IMR-90 (cell line): ENCODE data around the gene TEX261. TPM values are rescaled to one million over a fixed set of nuclear protein-coding genes. Genes with fewer than 3 reads are reported as not detected.

Source experiments
- ATAC-seq: fragments of 200-7000 bp; cut with Tn5 transposase; 2 replicates; pipeline ENCODE4 v1.9.1; 2020; ENCODE audit warnings: low read depth, mild to moderate bottlenecking, moderate library complexity
- BruUV-seq: library from RNA; stranded (reverse); fragments of 400-500 nt; replicated peaks from 2 replicates; lab custom pipeline; 2021; lab: Mats Ljungman, UMichigan
- CTCF ChIA-PET: fragments of 300-600 bp; formaldehyde crosslinking; extraction: SDS; loops from one replicate; lab custom pipeline; 2021; ENCODE audit warnings: antibody characterized with exemption; lab: Yijun Ruan, JAX
- POLR2A ChIA-PET: fragments of 300-600 bp; sonication (Branson Sonifier 250); formaldehyde crosslinking; loops from one replicate; lab custom pipeline; 2022; ENCODE audit warnings: antibody characterized with exemption; ENCODE audit not compliant: unreplicated experiment; lab: Charles Lee
- DNase-seq: peaks from one replicate; pipeline ENCODE4 v3.0.0; 2013
- H2AFZ ChIP-seq: replicated peaks from 2 replicates; pipeline ENCODE3; 2013; ENCODE audit warnings: low read length, mild to moderate bottlenecking; ENCODE audit not compliant: poor library complexity
- H2AK5ac ChIP-seq: 2 replicates; pipeline ENCODE4 v1.6.1; 2013; ENCODE audit warnings: low read depth, low read length, inconsistent platforms
- H2AK9ac ChIP-seq: replicated peaks from 2 replicates; pipeline ENCODE3; 2013; ENCODE audit warnings: mild to moderate bottlenecking, low read depth, low read length, moderate library complexity; ENCODE audit not compliant: poor library complexity
- H2BK120ac ChIP-seq: 2 replicates; pipeline ENCODE4 v1.6.1; 2013; ENCODE audit warnings: low read depth, low read length, inconsistent platforms
- H2BK15ac ChIP-seq: 3 replicates; pipeline ENCODE4 v1.6.1; 2013; ENCODE audit warnings: low read depth, low read length, inconsistent platforms
- H2BK20ac ChIP-seq: 2 replicates; pipeline ENCODE4 v1.6.1; 2013; ENCODE audit warnings: low read depth, mild to moderate bottlenecking, inconsistent platforms, low read length, moderate library complexity
- H2BK5ac ChIP-seq: 2 replicates; pipeline ENCODE4 v1.6.1; 2013; ENCODE audit warnings: mild to moderate bottlenecking, low read depth, low read length, inconsistent platforms; ENCODE audit not compliant: poor library complexity, severe bottlenecking
- H3K14ac ChIP-seq: replicated peaks from 2 replicates; pipeline ENCODE4 v1.6.1; 2013; ENCODE audit warnings: low read depth, low read length, inconsistent platforms
- H3K18ac ChIP-seq: 2 replicates; pipeline ENCODE4 v1.6.1; 2013; ENCODE audit warnings: low read depth, low read length, control low read depth
- H3K23ac ChIP-seq: 2 replicates; pipeline ENCODE4 v1.6.1; 2013; ENCODE audit warnings: low read depth, low read length, inconsistent platforms
- H3K27ac ChIP-seq: 2 replicates; pipeline ENCODE4 v1.5.1; 2013; ENCODE audit warnings: mild to moderate bottlenecking, control low read depth, low read length; ENCODE audit not compliant: insufficient read depth
- H3K27me3 ChIP-seq: 2 replicates; pipeline ENCODE4 v1.6.1; 2013; ENCODE audit warnings: low read length; ENCODE audit not compliant: control insufficient read depth, insufficient read depth
- H3K36me3 ChIP-seq: 2 replicates; pipeline ENCODE4 v1.6.1; 2013; ENCODE audit warnings: low read length, mixed read lengths; ENCODE audit not compliant: control insufficient read depth, insufficient read depth
- H3K4ac ChIP-seq: 2 replicates; pipeline ENCODE4 v1.6.1; 2013; ENCODE audit warnings: low read depth, low read length, inconsistent platforms
- H3K4me1 ChIP-seq: 2 replicates; pipeline ENCODE4 v1.6.1; 2013; ENCODE audit warnings: low read length, mixed read lengths; ENCODE audit not compliant: control insufficient read depth, insufficient read depth
- H3K4me2 ChIP-seq: 2 replicates; pipeline ENCODE4 v1.6.1; 2013; ENCODE audit warnings: low read depth, mild to moderate bottlenecking, control low read depth, low read length, moderate library complexity
- H3K4me3 ChIP-seq: 2 replicates; pipeline ENCODE4 v1.5.1; 2013; ENCODE audit warnings: low read depth, mild to moderate bottlenecking, control low read depth, low read length, moderate library complexity; ENCODE audit not compliant: insufficient read depth
- H3K56ac ChIP-seq: 2 replicates; pipeline ENCODE4 v1.6.1; 2013; ENCODE audit warnings: low read length, inconsistent platforms; ENCODE audit not compliant: insufficient read depth; ENCODE audit errors: extremely low read depth
- H3K79me1 ChIP-seq, 2 experiments: 2 replicates each; pipeline ENCODE4 v1.6.1; 2013; ENCODE audit warnings: low read length in 2 of 2, inconsistent platforms in 1 of 2, low read depth in 1 of 2
- H3K9ac ChIP-seq: 2 replicates; pipeline ENCODE4 v1.6.1; 2013; ENCODE audit warnings: low read depth, low read length, control low read depth
- H3K9me1 ChIP-seq: 2 replicates; pipeline ENCODE4 v1.6.1; 2013; ENCODE audit warnings: low read length, inconsistent platforms; ENCODE audit not compliant: insufficient read depth
- H3K9me3 ChIP-seq: 2 replicates; pipeline ENCODE4 v1.6.1; 2013; ENCODE audit warnings: low read length; ENCODE audit not compliant: control insufficient read depth, insufficient read depth
- H4K20me1 ChIP-seq: 2 replicates; pipeline ENCODE4 v1.6.1; 2013; ENCODE audit warnings: low read length, inconsistent platforms; ENCODE audit not compliant: insufficient read depth
- H4K5ac ChIP-seq: 2 replicates; pipeline ENCODE4 v1.6.1; 2013; ENCODE audit warnings: mild to moderate bottlenecking, low read depth, low read length, control low read depth
- H4K8ac ChIP-seq, 2 experiments: 2 replicates each; pipeline ENCODE4 v1.6.1; 2013; ENCODE audit warnings: low read depth in 2 of 2, low read length in 2 of 2, control low read depth in 1 of 2, inconsistent platforms in 1 of 2
- H4K91ac ChIP-seq: 2 replicates; pipeline ENCODE4 v1.6.1; 2013; ENCODE audit warnings: low read depth, low read length, inconsistent platforms; ENCODE audit not compliant: insufficient read depth
- BHLHE40 ChIP-seq: fragments of 150-350 bp; IDR thresholded peaks from 2 replicates; pipeline ENCODE4 v1.6.1; 2016; ENCODE audit warnings: mild to moderate bottlenecking, low read depth, low read length
- CEBPB ChIP-seq: IDR thresholded peaks from 2 replicates; pipeline ENCODE4 v1.6.1; 2012; ENCODE audit warnings: low read depth, low read length, improper control_type of control experiment
- CHD1 ChIP-seq: IDR thresholded peaks from 2 replicates; pipeline ENCODE4 v1.6.1; 2012; ENCODE audit warnings: low read depth, low read length, improper control_type of control experiment
- FOS ChIP-seq: fragments of 150-350 bp; IDR thresholded peaks from 2 replicates; pipeline ENCODE4 v1.6.1; 2016; ENCODE audit warnings: low read depth, low read length
- MAFK ChIP-seq: IDR thresholded peaks from 2 replicates; pipeline ENCODE4 v1.6.1; 2012; ENCODE audit warnings: low read depth, low read length, improper control_type of control experiment
- MAZ ChIP-seq: IDR thresholded peaks from 2 replicates; pipeline ENCODE4 v1.6.1; 2012; ENCODE audit warnings: low read depth, mild to moderate bottlenecking, low read length, improper control_type of control experiment, moderate library complexity, borderline replicate concordance
- MXI1 ChIP-seq: IDR thresholded peaks from 2 replicates; pipeline ENCODE4 v1.6.1; 2012; ENCODE audit warnings: low read depth, mild to moderate bottlenecking, low read length, moderate library complexity, borderline replicate concordance
- NFE2L2 ChIP-seq: fragments of 150-350 bp; IDR thresholded peaks from 2 replicates; pipeline ENCODE4 v1.6.1; 2016; ENCODE audit warnings: low read depth, mild to moderate bottlenecking, low read length
- POLR2A ChIP-seq: IDR thresholded peaks from 2 replicates; pipeline ENCODE4 v1.6.1; 2012; ENCODE audit warnings: mild to moderate bottlenecking, low read depth, low read length
- RAD21 ChIP-seq: IDR thresholded peaks from 2 replicates; pipeline ENCODE4 v1.6.1; 2012; ENCODE audit warnings: low read length, improper control_type of control experiment
- RCOR1 ChIP-seq: IDR thresholded peaks from 2 replicates; pipeline ENCODE4 v1.6.1; 2012; ENCODE audit warnings: mild to moderate bottlenecking, low read length, improper control_type of control experiment; ENCODE audit not compliant: insufficient replicate concordance
- RFX5 ChIP-seq: IDR thresholded peaks from 2 replicates; pipeline ENCODE4 v1.8.0; 2012; ENCODE audit warnings: low read depth, mild to moderate bottlenecking, low read length, moderate library complexity
- SMC3 ChIP-seq: fragments of 150-350 bp; IDR thresholded peaks from 2 replicates; pipeline ENCODE4 v1.6.1; 2016; ENCODE audit warnings: low read depth, mild to moderate bottlenecking, antibody characterized with exemption, low read length, moderate library complexity
- WGBS, 2 experiments: methylation state at CpG; one replicate each; pipeline versions ENCODE4 v1.1.5 to v1.1.7; 2013; ENCODE audit warnings: missing lambda C conversion rate in 2 of 2; ENCODE audit not compliant: insufficient read length in 1 of 2; ENCODE audit errors: extremely low coverage in 2 of 2; 5-methylcytosine and 5-hydroxymethylcytosine counted together
- dilution Hi-C: fragments of 300-500 bp; cut with HindIII; formaldehyde crosslinking; loops from one replicate; pipeline ENCODE4 v1.14.3; 2018; ENCODE audit warnings: low sequenced_read_pairs; ENCODE audit not compliant: unreplicated experiment
- in situ Hi-C: fragments of 300-500 bp; cut with MboI; formaldehyde crosslinking; loops from 3 replicates; pipeline ENCODE4 v1.14.3; 2019; ENCODE audit warnings: low sequenced_read_pairs, inconsistent platforms, mixed read lengths
- intact Hi-C: fragments of 100-400 bp; cut with micrococcal nuclease; formaldehyde crosslinking; loops from 2 replicates; pipeline ENCODE4 v1.10.0; 2022
- polyA plus RNA-seq, 3 experiments: library from polyadenylated mRNA; depleted of rRNA; stranded (reverse); fragments of >200 nt; gene quantifications; 2 replicates each; pipeline ENCODE4 v1.2.3, GENCODE V29; 2012; ENCODE audit warnings: low replicate concordance in 1 of 3
- total RNA-seq: library from RNA; depleted of rRNA; stranded (reverse); fragments of >200 nt; gene quantifications from 2 replicates; pipeline ENCODE4 v1.2.3, GENCODE V29; 2012
- TF ChIP-seq, protein P1 (sequence below): fragments of 150-350 bp; IDR thresholded peaks from 2 replicates; pipeline ENCODE4 v1.6.1; 2016; ENCODE audit warnings: low read depth, mild to moderate bottlenecking, low read length, moderate library complexity, borderline replicate concordance
- TF ChIP-seq, protein P2 (sequence below): conservative IDR thresholded peaks from 2 replicates; pipeline ENCODE4 v1.5.1; 2012; ENCODE audit warnings: mild to moderate bottlenecking, low read depth, low read length, improper control_type of control experiment
- TF ChIP-seq, protein P3 (sequence below): fragments of 150-350 bp; IDR thresholded peaks from 2 replicates; pipeline ENCODE4 v1.6.1; 2017; ENCODE audit warnings: mild to moderate bottlenecking, antibody characterized with exemption, low read length, low read depth

TEX261 gene
- total and polyA plus RNA-seq, 2 of the 4 experiments (the other 2 are of a cell fraction), result 26.3 to 69.8 TPM

DNA sequence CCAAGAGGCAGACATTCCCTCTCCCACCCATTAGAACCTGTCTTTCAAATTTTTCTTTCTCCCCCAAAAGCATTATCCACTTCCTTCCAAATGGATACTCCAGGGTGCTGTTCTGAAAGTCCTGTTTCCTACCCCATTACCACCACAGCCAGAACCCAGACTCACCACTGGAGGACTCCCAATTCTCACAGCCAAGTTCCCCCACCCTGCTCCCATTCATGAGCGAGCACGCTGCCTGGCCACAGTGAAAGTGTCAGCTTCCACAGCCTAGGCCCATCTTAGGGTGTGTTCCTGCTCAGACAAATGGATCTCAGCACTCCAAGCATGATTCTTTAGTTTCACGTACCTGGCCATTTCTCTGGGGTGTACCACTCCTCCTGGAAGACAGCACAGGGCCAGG is 20.1 kb downstream of the TEX261 start:
- Histone ChIP-seq H3K27ac (no peak overlapping the region), H3K9me1 (peaks cover 12% of the 10 kb centered on the region), H2BK120ac (no peak overlapping the region), H2BK5ac (no peak overlapping the region), H4K20me1 (no peaks in the 10 kb centered on the region), H2AK9ac (no peak overlapping the region), H2AFZ (no peak overlapping the region), H3K27me3 (no peaks in the 10 kb centered on the region), H3K4me3 (no peak overlapping the region), H3K36me3 (no peaks in the 10 kb centered on the region), H3K56ac (no peak overlapping the region), H3K79me1 (no peaks in the 10 kb centered on the region), H3K18ac (no peak overlapping the region), H4K91ac (no peak overlapping the region), H3K23ac (no peak overlapping the region), H3K4ac (no peak overlapping the region), H2BK20ac (no peak overlapping the region), H3K14ac (no peak overlapping the region), H3K4me2 (no peak overlapping the region), H2BK15ac (no peak overlapping the region), H4K5ac (no peak overlapping the region), H4K8ac (no peak overlapping the region), H3K9me3 (no peaks in the 10 kb centered on the region), H3K9ac (no peak overlapping the region), H2AK5ac (no peak overlapping the region), H3K4me1 (peaks cover 5% of the 10 kb centered on the region; the same call in 1 of the 2 replicates)
- dilution Hi-C loops, result no loop called here
- WGBS, 2 experiments, result 89% methylated on average over 3 of the region's 3 CpGs; no CpG with 5 or more reads in 1 of the 2 experiments
- no peak for ATAC-seq
- intact Hi-C loops, result no loop called here
- no peak for DNase-seq
- in situ Hi-C loops, result no loop called here
- ChIA-PET CTCF (interaction anchor here (1.2 to 1.4 kb wide), 2 partner anchors 11 to 104 kb away, joined by 3 read pairs; no protein-coding TSS in a partner anchor), POLR2A (no interaction called here)
- no TSS peak for BruUV-seq
- TF ChIP-seq CHD1 (no peak), NFE2L2 (no peak), RCOR1 (no peak), CEBPB (no peak), FOS (no peak), MAFK (no peak), BHLHE40 (no peak), RAD21 (no peak), POLR2A (no peak), MXI1 (no peak), MAZ (no peak), RFX5 (no peak), SMC3 (no peak)
- TF ChIP-seq, protein P1, sequence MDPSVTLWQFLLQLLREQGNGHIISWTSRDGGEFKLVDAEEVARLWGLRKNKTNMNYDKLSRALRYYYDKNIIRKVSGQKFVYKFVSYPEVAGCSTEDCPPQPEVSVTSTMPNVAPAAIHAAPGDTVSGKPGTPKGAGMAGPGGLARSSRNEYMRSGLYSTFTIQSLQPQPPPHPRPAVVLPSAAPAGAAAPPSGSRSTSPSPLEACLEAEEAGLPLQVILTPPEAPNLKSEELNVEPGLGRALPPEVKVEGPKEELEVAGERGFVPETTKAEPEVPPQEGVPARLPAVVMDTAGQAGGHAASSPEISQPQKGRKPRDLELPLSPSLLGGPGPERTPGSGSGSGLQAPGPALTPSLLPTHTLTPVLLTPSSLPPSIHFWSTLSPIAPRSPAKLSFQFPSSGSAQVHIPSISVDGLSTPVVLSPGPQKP, result no peak
- TF ChIP-seq, protein P2, sequence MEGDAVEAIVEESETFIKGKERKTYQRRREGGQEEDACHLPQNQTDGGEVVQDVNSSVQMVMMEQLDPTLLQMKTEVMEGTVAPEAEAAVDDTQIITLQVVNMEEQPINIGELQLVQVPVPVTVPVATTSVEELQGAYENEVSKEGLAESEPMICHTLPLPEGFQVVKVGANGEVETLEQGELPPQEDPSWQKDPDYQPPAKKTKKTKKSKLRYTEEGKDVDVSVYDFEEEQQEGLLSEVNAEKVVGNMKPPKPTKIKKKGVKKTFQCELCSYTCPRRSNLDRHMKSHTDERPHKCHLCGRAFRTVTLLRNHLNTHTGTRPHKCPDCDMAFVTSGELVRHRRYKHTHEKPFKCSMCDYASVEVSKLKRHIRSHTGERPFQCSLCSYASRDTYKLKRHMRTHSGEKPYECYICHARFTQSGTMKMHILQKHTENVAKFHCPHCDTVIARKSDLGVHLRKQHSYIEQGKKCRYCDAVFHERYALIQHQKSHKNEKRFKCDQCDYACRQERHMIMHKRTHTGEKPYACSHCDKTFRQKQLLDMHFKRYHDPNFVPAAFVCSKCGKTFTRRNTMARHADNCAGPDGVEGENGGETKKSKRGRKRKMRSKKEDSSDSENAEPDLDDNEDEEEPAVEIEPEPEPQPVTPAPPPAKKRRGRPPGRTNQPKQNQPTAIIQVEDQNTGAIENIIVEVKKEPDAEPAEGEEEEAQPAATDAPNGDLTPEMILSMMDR, result no peak
- TF ChIP-seq, protein P3, sequence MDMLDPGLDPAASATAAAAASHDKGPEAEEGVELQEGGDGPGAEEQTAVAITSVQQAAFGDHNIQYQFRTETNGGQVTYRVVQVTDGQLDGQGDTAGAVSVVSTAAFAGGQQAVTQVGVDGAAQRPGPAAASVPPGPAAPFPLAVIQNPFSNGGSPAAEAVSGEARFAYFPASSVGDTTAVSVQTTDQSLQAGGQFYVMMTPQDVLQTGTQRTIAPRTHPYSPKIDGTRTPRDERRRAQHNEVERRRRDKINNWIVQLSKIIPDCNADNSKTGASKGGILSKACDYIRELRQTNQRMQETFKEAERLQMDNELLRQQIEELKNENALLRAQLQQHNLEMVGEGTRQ, result no peak
